LNCAP (cell line): ENCODE results near the gene TMEM119.

Experiments
- TF ChIP-seq, protein P1 (sequence below): fragments of 450-650 bp; IDR thresholded peaks from 2 replicates; pipeline ENCODE4 v1.5.1; 2017; ENCODE audit warnings: mild to moderate bottlenecking

TMEM119 gene, protein sequence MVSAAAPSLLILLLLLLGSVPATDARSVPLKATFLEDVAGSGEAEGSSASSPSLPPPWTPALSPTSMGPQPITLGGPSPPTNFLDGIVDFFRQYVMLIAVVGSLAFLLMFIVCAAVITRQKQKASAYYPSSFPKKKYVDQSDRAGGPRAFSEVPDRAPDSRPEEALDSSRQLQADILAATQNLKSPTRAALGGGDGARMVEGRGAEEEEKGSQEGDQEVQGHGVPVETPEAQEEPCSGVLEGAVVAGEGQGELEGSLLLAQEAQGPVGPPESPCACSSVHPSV

DNA sequence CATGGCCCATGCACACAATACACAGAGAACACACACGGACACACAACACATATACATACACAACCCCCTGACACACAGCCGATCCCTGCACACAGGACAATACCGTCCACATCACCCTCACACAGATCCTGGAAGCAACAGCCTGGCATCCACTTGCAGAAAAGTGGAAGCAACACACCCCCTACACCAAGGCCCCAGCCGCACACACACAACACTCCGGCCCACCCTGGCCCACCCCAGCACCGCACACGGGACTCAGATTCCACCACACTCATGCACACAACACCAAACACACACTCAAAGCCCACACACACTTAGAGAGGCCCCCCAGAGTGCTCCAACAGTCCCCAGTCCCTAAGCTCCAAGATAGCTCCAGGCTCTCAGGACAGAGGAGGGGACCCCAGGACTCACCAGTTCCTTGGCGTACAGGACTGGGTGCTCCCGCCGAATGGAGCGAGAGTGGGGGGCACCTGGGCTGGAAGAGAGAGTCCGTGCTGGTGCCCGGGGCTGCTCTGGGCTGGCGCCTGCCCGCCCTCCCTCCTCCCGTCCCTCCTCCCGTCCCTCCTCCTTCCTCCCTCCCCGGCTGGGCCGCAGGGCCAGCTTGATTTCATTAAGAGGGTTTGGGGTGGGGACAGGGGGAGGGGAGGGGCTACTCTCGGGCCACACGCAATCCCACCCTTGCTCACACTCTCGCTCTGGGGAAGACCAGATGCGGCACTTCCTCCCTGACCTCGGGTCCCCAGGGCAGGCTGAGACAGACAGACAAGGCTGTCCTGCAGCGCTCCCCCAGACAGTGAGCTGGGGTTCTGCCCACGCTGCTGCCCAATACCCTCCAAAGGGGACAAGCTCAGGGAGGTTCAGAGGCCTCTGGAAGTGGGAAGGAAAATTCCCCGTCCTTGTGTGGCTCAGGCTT lies at the start of gene TMEM119:
Gene TMEM119, minus strand, starts transcription at position 526 of the 913 bp plus-strand sequence. CDS start 5,701 bp downstream, outside the sequence.
- TF ChIP-seq, protein P1, sequence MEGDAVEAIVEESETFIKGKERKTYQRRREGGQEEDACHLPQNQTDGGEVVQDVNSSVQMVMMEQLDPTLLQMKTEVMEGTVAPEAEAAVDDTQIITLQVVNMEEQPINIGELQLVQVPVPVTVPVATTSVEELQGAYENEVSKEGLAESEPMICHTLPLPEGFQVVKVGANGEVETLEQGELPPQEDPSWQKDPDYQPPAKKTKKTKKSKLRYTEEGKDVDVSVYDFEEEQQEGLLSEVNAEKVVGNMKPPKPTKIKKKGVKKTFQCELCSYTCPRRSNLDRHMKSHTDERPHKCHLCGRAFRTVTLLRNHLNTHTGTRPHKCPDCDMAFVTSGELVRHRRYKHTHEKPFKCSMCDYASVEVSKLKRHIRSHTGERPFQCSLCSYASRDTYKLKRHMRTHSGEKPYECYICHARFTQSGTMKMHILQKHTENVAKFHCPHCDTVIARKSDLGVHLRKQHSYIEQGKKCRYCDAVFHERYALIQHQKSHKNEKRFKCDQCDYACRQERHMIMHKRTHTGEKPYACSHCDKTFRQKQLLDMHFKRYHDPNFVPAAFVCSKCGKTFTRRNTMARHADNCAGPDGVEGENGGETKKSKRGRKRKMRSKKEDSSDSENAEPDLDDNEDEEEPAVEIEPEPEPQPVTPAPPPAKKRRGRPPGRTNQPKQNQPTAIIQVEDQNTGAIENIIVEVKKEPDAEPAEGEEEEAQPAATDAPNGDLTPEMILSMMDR = no peak

- TF ChIP-seq, protein P1 = no peak; the same call in 1 of the 2 replicates
Observed at GRCh38 chr12:108646600-108647579, 49.0 kb upstream of the TMEM119 start.

DNA sequence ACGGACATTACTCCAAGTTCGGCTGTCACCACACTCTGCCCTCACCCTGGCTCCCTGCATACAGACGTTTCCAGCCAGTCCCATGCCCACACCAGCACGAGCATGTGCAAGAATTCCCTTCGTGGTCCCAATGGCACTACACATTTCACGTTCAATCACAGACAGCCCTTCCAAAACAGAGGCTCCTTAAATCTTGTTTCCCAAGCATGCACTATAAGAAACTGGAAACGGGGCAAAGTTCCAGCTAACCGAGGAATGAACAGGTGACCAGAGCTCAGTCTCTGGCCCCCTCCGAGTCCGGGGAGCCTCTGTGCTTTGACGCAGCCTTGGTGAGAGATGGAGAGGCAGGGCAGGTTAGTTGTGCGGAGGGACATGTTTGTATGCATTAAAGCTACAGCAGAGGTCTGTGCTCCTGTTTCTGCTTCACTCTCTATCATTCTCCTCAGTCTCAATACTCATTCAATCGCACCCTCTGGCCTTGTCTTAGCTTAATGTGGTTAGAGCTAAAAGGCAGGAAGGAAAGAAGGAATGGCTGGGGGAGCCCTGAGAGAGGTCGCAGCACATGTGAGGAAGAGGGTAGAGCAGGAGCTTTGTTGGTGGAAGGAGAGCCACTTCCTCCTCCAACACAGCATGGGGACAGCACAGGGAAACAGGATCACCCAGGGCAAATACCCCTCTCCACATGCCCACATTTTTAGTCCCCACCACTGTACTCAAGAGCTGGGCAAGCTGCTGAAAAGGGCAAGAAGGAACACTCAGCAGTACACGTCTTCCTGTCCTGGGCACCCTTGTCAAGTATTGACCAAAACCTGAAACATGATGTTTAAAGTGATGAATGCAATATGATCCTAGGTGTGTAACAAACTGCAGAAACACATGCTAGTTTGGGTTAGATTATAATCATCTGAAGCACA lies 48.1 kb upstream of the TMEM119 start:
- TF ChIP-seq, protein P1 = no peak

DNA sequence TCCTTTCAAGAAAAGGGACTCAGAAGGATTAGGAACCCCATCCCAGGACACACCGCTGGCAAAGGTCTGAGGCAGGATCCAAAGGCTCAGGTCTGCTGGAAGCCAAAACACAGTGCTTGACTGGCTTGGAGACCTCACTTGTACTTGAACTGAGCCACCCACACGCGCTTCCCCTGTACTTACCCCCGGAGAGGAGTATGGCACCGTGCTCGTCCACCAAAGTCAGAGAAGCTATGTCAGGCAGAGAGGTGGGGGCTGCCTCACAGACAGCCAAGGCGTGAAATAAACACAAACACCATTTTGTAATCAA lies 46.9 kb upstream of the TMEM119 start:
- TF ChIP-seq, protein P1 = no peak

DNA sequence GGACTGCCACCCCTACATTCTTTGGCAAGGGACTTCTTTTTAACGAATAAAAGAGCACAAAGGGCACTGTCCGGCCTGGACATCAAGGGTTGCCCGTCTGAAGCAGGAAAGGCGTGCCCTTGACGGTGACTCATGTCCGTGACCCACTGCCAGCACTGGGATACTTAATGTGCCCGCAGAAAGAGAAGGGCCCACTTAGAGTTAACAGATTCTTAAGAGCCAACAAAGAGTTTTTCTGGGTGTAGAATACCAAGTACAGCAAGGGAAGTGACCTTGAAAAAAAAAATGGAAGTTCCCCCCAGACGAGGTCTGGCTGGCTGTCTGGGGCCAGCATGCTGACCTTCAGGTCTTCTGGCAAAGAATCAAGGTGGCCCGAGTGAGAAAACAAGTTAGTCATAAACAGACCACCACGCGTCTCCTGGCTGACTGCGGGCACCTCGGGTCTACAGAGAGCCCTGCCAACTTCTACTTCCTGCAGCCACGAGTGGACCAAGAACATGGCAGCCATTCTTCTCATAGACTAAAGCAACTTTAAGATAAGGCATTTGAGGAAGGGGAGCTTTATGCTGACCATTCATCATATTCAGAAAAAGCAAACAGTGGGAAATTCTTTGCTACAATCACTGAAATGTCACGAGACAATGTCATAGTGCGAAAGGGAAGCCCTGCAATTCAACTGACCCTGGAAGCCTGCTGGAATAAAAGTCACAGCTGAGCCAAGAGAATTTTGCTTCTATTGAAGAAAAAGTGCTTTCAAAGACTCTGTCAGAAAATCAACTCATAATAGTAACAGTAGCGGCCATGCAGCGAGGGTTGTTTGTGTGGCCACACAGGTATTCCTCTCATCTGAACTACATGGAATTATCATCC lies 46.3 kb upstream of the TMEM119 start:
- TF ChIP-seq, protein P1 = no peak

DNA sequence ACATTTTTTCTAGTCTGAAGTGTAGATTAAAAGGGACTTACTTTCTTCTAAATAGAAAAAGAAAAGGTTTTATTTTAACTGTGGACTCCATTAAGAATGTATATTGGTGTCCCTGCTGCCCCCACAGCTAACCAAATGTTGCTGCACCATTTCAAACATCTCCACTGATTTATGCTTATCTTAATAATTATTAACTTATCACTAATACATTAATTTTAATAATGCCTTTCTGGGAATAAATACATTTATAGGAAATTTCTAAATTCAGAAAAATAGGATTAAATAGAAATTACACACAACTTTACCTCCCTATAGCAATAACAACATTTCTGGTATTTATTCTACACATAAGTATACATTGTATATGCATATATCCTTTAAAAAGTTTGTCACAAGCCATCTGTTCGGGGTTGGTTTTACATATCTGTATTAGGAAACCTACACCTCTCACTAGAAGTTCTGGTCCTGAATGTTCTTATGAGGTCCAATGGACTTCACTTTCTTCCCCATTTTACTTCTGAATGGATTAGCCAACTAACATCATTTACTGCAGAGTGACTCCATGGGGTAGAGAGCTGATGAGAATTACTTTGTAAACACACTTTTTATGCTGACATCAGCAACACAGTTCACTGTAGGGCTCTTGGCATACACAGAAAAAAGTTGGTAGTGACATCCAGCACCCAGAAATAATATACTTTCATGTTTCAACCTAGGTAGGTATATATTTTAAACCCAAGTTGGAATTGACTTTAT lies 45.2 kb upstream of the TMEM119 start:
- TF ChIP-seq, protein P1 = no peak
